ENCODE results near the gene SMG1.
A peak's percentile ranks its signal among the peaks of the same experiment; 100 is the strongest.
"Not testable (repeated sequence)": the region's sequence is repeated elsewhere in the genome, so short reads cannot be mapped to it uniquely, and the experiment has no call there.

SMG1 gene

DNA sequence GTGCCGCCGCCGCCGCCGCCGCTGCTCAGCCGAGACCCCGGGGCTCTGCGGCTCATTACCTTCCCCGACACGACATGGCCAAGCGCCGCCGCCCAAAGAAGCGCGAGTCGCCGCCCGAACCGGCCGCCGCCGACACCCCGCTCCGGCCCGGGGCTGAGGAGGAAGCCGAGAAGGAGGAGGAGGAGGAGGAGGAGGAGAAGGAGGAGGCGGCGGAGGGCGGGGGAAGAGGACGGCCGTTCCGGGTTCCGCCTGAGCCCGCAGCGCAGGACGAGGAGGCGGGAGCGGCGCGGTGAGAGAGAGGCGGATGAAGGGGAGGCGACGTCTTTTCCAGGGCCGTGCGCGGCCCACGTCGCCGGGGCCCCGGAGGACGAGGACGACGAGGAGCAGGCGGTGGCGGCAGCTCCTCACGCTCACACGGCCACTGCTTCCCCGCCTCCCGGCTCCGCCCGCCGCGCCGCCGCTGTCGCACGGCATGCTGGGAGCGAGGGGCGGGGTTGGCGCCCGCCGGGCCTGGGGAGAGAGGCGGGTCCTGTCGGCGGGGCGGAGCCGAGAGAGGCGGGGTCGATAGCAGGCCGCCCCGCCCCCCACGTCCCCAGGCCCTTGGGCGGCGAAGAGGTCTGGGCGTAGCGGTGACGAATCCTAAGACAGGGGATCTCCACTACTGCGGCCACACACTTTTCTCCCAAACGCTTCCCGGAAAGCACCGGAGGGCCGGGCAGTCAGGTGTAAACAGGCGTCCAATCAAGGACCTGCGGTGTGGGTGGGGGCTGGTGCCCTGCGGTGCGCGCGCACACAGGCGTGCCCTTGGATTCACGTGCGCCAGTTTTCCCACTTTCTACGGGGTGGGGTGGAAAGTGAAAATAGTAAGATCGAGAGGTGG, at the start of gene SMG1:
Gene SMG1, minus strand, starts transcription at position 423 of the 880 bp plus-strand sequence. Its CDS starts 367 bp downstream, at position 56.
- peak; percentile 93 for DNase-seq

DNA sequence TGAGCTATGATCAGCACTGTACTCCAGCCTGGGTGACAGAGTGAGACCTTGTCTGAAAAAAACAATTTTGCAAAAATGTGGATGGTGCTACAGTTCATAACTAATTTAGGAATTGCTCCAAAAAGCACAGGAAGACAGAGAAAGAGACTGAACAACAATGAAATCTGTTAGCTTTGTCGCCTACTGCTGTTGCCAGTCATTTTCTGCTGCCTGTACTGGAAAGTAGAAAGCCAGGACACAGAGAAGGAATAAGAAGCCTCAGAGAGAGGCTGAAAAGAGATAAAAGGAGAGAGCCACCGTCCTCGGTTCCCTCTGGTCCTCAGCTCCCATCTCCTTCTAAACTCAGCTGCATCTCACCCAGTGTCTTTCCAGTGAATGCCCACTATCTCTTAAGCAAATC, 48.9 kb upstream of the SMG1 start:
- no peak for DNase-seq

DNA sequence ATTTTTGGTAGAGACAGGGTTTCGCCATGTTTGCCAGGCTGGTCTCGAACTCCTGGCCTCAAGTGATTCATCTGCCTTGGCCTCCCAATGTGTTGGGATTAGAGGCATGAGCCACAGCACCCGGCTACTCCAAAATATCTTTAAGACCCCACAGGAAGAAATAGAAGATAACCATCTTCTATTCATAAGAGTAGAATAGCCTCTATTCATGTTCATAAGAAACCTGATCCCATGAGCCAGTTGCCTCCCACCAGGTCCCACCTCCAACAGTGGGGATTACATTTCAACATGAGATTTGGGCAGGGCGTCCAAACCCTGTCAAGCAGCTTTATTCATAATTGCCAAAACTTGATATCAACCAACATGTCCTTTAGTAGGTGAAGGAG, 43.6 kb upstream of the SMG1 start:
- no peak for DNase-seq

DNA sequence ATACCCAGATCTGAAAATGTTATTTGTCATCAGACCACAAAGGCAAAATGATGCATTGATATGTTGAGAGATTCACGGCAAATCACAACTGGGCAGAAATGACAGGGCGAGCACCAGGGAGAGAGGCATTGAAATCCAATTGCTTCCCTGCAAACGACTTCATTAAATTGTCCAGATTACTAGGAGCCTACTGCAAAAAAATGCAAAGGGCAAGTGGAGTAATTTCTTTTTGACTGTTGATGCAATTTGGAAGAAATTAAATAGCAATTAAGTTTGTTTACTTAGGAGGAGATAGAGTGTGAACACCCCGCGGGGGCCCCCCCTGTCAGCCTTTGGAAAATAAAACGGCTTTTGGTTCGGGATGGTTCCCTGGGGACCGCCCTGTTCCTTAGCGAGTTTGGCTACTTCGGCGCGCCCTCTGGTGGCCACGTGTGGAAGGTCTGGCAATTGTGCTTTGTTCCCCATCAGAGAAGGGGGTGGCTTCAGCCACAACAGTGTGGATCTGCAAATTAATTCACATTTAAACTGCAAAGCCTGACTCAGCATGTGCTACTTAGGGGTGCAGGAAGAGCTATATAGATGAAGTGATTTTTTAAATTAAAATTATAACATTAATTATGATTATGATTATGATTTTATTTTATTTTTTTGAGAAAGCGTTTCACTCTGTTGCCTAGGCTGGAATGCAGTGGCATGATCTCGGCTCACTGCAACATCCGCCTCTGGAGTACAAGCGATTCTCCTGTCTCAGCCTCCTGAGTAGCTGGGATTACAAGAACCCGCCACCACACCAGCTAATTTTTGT, 43.0 kb upstream of the SMG1 start:
- DNase-seq: peak; percentile 49

DNA sequence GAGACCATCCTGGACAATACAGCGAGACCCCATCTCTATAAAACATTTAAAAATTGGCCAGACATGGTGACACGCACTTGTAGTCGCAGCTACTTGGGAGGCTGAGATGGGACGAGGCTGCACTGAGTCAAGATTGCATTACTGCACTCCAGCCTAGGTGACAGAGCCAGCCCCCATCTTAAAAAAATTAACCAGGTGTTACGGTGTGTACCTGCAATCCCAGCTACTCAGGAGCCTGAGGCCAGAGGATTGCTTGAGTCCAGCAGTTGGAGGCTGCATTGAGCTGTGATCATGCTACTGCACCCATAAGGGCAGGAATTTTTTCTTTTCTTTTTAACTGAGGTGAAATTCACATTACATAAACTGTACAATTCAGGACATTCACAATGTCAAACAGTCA, 40.6 kb upstream of the SMG1 start:
- no peak for DNase-seq

DNA sequence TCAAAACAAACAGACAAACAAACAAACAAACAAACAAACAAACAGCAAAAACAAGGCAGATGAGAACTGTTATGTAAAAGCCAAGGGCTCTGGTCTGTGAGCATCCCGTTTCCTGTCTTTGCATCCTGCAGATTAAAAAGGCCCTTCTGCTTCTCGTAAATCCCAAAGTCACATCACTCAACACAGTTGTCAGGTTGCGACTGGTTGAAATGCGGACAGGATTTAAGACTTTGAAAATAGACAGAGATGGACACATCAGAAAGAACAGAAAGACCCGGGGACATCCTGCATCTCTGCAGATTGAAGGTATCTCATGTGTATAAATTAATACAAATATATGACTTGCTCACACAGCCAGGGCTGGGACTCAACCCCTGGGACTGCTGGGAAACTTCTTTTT, 39.3 kb upstream of the SMG1 start:
- no peak for DNase-seq

DNA sequence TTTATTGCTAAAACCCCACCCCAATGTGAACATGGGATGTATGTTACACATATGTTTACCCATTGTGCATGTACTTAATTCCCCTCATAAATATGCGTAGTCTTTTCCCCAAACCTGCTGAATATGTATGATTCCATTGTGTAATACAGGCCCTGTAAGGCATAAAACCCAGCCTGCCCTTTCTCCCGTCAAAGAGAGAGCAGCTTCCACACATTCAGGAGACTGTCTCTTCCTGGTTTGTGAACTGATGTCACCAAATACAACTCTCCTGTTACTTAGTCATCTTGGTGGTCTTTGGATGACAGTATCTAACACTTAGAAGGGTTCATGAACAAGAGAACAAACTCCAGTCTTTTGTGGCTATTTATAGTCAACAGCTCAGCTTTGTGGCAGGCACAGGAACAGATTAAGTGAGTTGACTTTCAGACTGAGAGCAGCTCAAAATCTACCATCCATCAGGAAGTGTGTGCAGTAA, 32.9 kb upstream of the SMG1 start:
- DNase-seq: no peak

DNA sequence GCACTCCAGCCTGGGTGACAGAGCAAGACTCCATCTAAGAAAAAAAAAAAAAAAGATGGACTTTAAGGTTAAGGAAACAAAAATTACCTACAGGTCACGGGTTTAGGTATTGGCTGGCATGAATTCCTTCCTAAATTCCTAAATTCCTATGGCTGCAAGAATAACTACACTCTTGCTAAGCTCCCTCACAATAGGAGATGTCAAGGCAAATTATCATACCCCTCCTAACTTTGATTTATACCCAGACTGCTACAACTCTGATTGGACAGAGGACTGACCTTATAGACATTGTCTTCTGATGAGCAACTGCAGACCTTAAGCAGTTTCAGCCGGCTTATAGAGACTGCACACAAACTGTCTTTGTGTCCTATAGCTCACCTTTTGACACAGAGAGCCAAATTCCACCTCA, 32.4 kb upstream of the SMG1 start:
- no peak for DNase-seq

DNA sequence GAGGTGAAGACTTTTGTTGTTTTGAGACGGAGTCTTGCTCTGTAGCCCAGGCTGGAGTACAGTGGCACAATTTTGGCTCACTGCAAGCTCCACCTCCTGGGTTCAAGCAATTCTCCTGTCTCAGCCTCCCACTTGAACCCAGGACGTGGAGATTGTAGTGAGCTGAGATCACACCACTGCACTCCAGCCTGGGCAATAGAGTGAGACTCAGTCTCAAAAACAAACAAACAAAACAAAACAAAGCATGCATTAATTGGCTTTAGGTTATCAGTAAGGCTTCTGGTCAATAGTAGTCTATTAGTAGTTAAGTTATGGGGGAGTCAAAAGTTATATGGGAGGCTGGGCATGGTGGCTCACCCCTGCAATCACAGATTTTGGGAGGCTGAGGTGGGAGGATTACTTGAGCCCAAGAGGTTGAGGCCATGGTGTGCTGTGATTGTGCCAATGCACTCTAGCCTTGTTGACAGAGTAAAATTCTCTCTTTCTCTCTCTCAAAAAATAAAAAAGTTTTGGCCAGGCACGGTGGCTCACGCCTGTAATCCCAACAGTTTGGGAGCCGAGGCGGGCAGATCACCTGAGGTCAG, 30.5 kb upstream of the SMG1 start:
- not testable (repeated sequence) for DNase-seq

DNA sequence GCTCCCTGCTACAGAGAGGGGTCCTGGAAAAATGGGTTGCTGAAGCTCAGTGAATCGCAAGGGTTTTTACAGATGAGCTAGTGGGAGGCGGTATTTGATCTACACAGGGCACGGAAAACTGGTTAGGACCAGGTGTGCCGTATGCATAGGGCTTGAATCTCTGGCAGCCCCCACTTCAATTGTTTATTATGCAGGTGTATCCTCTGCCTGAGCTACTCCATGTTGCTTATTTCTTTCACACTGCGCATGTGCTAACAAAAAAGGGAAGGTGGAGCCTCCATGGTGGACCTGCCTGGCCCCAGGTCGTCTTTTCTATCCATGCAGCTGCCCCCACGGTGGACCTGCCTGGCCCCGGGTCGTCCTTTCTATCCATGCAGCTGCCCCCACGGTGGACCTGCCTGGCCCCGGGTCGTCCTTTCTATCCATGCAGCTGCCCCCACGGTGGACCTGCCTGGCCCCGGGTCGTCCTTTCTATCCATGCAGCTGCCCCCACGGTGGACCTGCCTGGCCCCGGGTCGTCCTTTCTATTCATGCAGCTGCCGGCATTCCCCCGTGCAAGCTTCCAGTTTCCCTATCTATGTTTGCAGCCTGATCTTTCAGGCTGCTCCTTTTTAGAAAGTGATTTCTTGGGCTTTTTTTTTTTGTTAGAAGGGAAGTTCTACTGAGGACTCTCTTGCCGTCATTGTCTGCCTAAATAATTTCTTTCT, 29.8 kb upstream of the SMG1 start:
- not testable (repeated sequence) for DNase-seq

DNA sequence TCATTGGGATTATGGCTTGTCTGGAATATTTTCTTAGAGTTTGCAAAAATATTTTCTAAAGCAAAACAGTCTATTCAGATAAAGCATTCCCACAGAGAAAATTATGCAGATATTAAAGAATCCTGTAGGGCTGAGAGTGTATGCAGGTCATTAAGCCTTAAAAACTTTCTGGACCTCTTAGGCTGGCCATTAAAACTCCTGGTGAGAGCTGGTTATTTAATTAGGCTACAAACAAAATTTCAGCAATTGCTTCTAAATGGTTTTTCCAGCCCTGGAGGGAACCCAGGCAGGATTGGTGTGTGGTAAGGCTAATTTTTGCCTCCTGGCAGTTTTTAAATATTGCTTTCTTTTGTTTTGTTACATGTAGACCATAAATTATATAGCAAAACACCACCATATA, 27.3 kb upstream of the SMG1 start:
- no peak for DNase-seq

DNA sequence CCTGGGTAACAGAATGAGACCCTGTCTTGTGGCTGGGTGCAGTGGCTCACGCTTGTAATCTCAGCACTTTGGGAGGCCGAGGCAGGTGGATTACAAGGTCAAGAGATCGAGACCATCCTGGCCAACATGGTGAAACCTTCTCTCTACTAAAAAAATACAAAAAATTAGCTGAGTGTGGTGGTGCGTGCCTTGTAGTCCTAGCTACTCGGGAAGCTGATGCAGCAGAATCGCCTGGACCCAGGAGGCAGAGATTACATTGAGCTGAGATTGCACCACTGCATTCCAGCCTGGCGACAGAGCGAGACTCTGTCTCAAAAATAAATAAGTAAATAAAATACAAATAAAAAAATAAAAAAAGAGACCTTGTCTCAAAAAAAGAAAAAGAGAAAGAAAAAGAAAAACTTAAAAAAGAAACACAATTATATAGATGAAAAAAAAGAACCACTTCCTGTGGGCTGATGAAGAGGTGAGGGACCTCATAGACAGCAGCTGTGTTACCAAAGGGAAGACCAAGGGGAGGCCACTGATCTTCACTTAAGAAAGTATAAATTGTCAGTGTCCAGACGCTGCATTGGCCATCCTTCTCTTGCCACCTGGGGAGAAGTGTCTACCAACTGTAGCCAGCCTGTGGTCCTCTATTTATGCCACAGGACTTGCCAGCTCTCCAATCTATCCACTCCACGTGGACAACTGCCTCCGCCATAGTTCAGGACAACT, 24.4 kb upstream of the SMG1 start:
- no peak for DNase-seq

DNA sequence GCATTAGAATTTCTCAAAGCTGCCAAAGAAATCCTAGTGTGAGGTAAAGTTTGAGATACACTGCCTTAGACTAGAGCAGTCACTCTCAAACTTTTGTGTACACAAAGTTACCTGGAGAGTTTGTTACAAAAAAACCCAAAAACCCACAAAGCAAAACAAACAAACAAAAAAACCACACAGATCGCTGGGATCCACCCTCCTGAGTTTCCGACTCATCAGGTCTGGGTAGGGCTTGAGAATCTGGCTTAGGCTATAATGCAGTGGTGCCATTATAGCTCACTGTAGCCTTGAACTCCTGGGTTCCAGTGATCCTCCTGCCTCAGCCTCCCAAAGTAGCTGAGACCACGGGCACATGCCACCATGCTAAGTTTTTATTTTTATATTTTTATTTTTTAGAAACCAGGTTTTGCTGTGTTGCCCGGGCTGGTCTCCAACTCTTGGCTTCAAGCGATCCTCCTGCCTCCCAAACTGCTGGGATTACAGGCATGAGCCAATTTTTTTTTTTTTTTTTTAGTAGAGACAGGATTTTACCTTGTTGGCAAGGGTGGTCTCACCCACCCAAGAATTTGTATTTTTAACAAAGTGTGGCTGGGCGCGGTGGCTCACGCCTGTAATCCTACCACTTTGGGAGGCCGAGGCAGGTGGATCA, 22.3 kb upstream of the SMG1 start:
- no peak for DNase-seq

DNA sequence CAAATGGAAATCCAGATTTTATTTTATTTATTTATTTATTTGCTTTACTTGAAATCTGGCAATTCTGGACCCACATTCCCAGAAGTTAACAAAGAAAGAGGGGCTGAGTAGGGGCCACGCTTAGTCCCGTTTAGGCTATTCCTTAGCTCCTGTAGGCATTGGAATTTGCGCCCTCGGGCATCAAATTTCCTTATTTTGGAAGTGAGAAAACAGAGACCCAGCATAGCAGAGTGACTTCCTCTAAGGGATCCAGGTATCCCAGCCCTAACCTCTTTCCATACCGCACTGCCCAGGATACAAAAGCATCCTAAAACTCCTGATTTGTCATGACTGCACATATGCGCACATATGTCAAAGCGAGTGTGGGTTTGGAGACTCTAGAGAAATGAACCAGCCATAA, 19.0 kb upstream of the SMG1 start:
- DNase-seq: no peak

DNA sequence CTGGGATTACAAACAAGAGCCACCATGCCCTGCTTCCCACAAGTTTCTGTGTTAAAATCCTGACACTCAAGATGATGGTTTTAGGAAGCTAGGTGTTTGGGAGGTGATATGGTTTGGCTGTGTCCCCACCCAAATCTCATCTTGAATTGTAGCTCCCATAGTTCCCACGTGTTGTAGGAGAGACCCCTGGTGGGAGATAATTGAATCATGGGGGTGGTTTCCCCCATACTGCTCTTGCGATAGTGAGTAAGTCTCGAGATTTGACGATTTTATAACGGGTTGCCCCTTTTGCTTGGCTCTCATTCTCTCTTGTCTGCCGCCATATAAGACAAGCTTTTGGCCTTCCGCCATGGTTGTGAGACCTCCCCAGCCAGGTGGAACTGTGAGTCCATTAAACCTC, 17.2 kb upstream of the SMG1 start:
- DNase-seq: no peak

DNA sequence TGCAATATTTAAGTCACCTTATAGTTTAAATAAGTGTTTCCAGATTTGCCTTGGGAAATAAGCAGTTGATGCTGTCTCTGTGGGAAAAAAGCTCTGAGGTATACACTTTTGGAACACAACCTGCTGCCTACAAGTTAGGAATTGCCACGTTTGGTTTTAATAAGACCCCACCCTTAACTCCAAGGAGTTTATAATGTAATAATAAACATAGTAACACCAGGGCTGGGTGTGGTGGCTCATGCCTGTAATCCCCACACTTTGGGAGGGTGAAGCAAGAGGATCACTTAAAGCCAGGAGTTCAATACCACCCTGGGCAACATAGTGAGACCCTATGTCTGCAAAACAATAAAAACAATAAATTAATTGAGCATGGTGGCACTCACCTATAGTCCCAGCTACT, 15.9 kb upstream of the SMG1 start:
- no peak for DNase-seq

DNA sequence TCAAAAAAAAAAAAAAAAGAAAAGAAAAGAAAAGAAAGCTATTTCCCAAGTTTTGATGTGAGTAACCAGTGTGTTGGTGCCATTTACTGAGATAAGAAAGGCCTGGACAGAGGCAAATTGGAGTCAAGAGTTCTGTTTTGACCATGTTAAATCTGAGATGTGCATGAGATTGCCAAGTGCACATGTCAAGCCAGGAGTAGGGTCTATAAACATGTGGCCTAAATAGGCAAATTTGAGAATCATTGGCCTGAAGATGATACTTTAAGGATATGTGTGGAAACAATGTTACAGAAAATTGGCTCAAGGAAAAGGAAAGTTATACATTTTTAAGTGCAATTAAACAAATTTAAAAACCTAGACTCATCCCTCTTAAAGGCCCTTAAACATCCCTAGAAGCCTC, 15.3 kb upstream of the SMG1 start:
- DNase-seq: no peak

DNA sequence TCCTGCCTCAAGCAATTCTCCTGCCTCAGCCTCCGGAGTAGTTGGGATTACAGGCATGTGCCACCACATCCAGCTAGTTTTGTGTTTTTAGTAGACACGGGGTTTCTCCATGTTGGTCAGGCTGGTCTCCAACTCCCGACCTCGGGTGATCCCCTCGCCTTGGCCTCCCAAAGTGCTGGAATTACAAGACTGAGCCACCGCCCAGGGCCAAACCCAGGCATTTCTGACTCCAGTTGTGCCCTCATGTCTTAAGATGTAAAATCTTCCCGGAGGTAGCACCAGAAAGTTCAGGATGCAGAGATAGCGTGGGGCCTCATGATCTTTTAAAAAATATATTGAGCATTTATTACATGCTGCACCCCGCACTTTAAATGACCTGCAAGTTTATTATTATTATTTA, 12.8 kb upstream of the SMG1 start:
- no peak for DNase-seq

DNA sequence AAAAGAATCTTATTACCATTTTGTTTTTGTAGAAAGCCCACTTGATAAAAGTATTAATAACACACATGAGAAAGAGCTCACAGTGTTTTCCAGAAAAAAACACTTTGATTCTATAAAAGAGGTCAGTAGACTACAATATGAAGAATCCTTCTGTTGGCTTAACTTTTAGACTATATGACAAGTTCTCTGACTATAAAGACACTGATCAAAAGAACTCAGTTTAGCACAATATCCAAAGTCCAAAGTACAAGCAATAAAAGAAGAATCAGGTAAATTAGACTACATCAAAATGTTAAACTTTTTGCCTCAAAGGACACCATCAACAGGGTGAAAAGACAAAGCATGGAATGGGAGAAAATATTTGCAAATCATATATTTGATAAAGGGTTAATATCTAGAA, 11.2 kb upstream of the SMG1 start:
- no peak for DNase-seq

DNA sequence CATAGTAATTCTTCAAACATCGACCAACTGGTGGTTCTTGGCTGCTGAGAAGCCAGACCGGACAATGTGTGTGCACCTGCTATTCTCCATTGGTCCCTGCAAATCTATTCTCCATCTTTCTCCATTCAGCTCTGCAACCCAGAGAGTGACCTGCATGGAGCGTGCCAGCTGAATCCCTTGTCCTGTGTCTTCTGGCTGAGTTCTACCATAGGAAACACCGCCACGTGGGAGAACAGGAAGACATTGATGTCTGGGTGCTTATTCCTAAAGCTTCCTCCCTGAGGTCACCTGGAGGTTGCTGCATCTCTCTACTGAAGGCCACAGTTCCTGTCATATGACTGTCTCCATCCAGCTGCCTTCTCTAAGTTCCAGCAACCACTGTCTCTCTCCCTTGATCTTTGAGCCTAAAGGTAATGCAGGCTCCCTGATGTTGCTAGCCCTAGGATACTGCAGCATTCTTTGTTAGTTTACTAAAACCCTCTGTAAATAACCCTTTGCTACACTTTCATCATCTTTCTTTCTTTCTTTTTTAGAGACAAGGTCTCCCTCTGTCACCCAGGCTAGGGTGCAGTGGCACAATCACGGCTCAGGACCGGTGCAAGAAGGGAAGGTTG, 10.6 kb upstream of the SMG1 start:
- DNase-seq: no peak

DNA sequence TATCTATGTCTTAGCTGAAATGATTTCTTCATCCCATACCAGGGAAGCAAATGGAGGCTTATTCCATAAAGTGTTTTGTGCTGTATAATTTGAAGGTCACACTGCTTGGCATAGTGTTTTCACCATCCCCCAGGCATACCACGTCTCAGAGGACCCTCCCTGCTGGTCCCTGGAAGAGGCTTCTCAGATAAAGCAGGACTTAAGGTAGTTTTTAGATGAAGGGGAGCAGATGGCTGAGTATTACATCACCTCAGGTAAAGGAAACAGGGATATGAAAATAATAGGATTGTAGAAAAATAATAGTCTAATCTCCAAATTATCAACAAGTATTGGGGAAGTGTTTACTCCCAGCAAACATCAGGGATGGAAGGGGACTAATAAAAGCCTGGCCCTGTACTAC, 7.3 kb upstream of the SMG1 start:
- DNase-seq: no peak

Measured in NK-92 treated with Interleukin-12 subunit alpha and Interleukin-12 subunit beta, amount 100 ng/mL, for 24 hours (cell line).